ENCODE measurements around the gene CDKAL1.
"Not testable (repeated sequence)": the region's sequence is repeated elsewhere in the genome, so short reads cannot be mapped to it uniquely, and the experiment has no call there.

CDKAL1 gene

GRCh38 chr6:20534295-20535262, at the start of gene CDKAL1:
Gene CDKAL1 (plus strand): TSS chr6:20534457. CDS start chr6:20546351, 11,894 bp downstream.
- Histone ChIP-seq H3K4me1 (ENCODE audit: insufficient read depth, low read length) (peaks cover 19% of the 10 kb centered on the region), H3K4me3 (ENCODE audit: low read length) (peak within 1 kb of the TSS; percentile 63), H3K36me3 (ENCODE audit: insufficient read depth, low read length) (no peaks in the 10 kb centered on the region), H2AFZ (ENCODE audit: low read depth, low read length) (peak within 1 kb of the TSS; percentile 23), H3K9me3 (ENCODE audit: low read length) (no peaks in the 10 kb centered on the region), H3K27me3 (ENCODE audit: insufficient read depth, low read length) (no peaks in the 10 kb centered on the region)

- no peaks in the 10 kb centered on the region for H3K27me3 ChIP-seq (ENCODE audit: insufficient read depth, low read length)
- peaks cover 3% of the 10 kb centered on the region for H3K9me3 ChIP-seq (ENCODE audit: low read length)
- no peak overlapping the region for H2AFZ ChIP-seq (ENCODE audit: low read depth, low read length)
- no peak overlapping the region for H3K4me3 ChIP-seq (ENCODE audit: low read length)
- H3K36me3 ChIP-seq (ENCODE audit: insufficient read depth, low read length), result peaks cover 61% of the 10 kb centered on the region
- no peaks in the 10 kb centered on the region for H3K4me1 ChIP-seq (ENCODE audit: insufficient read depth, low read length)
These were observed 47.6 kb upstream of the CDKAL1 start for GRCh38 chr6:20486641-20487040.

- Histone ChIP-seq H3K9me3 (ENCODE audit: low read length) (peaks cover 2% of the 10 kb centered on the region), H3K27me3 (ENCODE audit: insufficient read depth, low read length) (no peaks in the 10 kb centered on the region), H3K4me3 (ENCODE audit: low read length) (no peak overlapping the region), H2AFZ (ENCODE audit: low read depth, low read length) (no peak overlapping the region), H3K4me1 (ENCODE audit: insufficient read depth, low read length) (no peaks in the 10 kb centered on the region), H3K36me3 (ENCODE audit: insufficient read depth, low read length) (peaks cover 60% of the 10 kb centered on the region)
These were observed 46.4 kb upstream of the CDKAL1 start for GRCh38 chr6:20487669-20488375.

- Histone ChIP-seq H3K36me3 (ENCODE audit: insufficient read depth, low read length) (peaks cover 50% of the 10 kb centered on the region), H3K27me3 (ENCODE audit: insufficient read depth, low read length) (no peaks in the 10 kb centered on the region), H3K4me3 (ENCODE audit: low read length) (no peak overlapping the region), H2AFZ (ENCODE audit: low read depth, low read length) (no peak overlapping the region), H3K9me3 (ENCODE audit: low read length) (peaks cover 2% of the 10 kb centered on the region), H3K4me1 (ENCODE audit: insufficient read depth, low read length) (no peaks in the 10 kb centered on the region)
These were observed 43.7 kb upstream of the CDKAL1 start for GRCh38 chr6:20490591-20490990.

GRCh38 chr6:20492099-20492498, 42.2 kb upstream of the CDKAL1 start:
- no peaks in the 10 kb centered on the region for H3K27me3 ChIP-seq (ENCODE audit: insufficient read depth, low read length)
- H2AFZ ChIP-seq (ENCODE audit: low read depth, low read length), result no peak overlapping the region
- H3K4me1 ChIP-seq (ENCODE audit: insufficient read depth, low read length), result no peaks in the 10 kb centered on the region
- peaks cover 39% of the 10 kb centered on the region for H3K36me3 ChIP-seq (ENCODE audit: insufficient read depth, low read length)
- H3K4me3 ChIP-seq (ENCODE audit: low read length), result no peak overlapping the region
- peaks cover 2% of the 10 kb centered on the region for H3K9me3 ChIP-seq (ENCODE audit: low read length)

GRCh38 chr6:20497216-20498040, 36.8 kb upstream of the CDKAL1 start:
- H3K27me3 ChIP-seq (ENCODE audit: insufficient read depth, low read length), result no peaks in the 10 kb centered on the region
- peaks cover 7% of the 10 kb centered on the region for H3K4me1 ChIP-seq (ENCODE audit: insufficient read depth, low read length)

GRCh38 chr6:20498041-20498385, 36.2 kb upstream of the CDKAL1 start:
- Histone ChIP-seq H3K4me3 (ENCODE audit: low read length) (no peak overlapping the region), H2AFZ (ENCODE audit: low read depth, low read length) (no peak overlapping the region), H3K9me3 (ENCODE audit: low read length) (no peaks in the 10 kb centered on the region), H3K36me3 (ENCODE audit: insufficient read depth, low read length) (no peaks in the 10 kb centered on the region), H3K4me1 (ENCODE audit: insufficient read depth, low read length) (peaks cover 7% of the 10 kb centered on the region), H3K27me3 (ENCODE audit: insufficient read depth, low read length) (no peaks in the 10 kb centered on the region)

More at GRCh38 chr6:20497216-20498040, 36.8 kb upstream of the CDKAL1 start:
- Histone ChIP-seq H2AFZ (ENCODE audit: low read depth, low read length) (no peak overlapping the region), H3K9me3 (ENCODE audit: low read length) (no peaks in the 10 kb centered on the region), H3K36me3 (ENCODE audit: insufficient read depth, low read length) (peaks cover 2% of the 10 kb centered on the region), H3K4me3 (ENCODE audit: low read length) (no peak overlapping the region)

- Histone ChIP-seq H3K27me3 (ENCODE audit: insufficient read depth, low read length) (no peaks in the 10 kb centered on the region), H3K4me3 (ENCODE audit: low read length) (no peak overlapping the region), H2AFZ (ENCODE audit: low read depth, low read length) (no peak overlapping the region), H3K36me3 (ENCODE audit: insufficient read depth, low read length) (no peaks in the 10 kb centered on the region), H3K9me3 (ENCODE audit: low read length) (no peaks in the 10 kb centered on the region), H3K4me1 (ENCODE audit: insufficient read depth, low read length) (no peaks in the 10 kb centered on the region)
These were observed 25.0 kb upstream of the CDKAL1 start for GRCh38 chr6:20509212-20509611.

GRCh38 chr6:20511852-20512251, 22.4 kb upstream of the CDKAL1 start:
- Histone ChIP-seq H3K36me3 (ENCODE audit: insufficient read depth, low read length) (no peaks in the 10 kb centered on the region), H3K9me3 (ENCODE audit: low read length) (no peaks in the 10 kb centered on the region), H2AFZ (ENCODE audit: low read depth, low read length) (no peak overlapping the region), H3K27me3 (ENCODE audit: insufficient read depth, low read length) (no peaks in the 10 kb centered on the region), H3K4me3 (ENCODE audit: low read length) (no peak overlapping the region), H3K4me1 (ENCODE audit: insufficient read depth, low read length) (no peaks in the 10 kb centered on the region)

GRCh38 chr6:20525208-20525607, 9.0 kb upstream of the CDKAL1 start:
- not testable (repeated sequence) for H2AFZ ChIP-seq (ENCODE audit: low read depth, low read length); H3K27me3 ChIP-seq (ENCODE audit: insufficient read depth, low read length); H3K36me3 ChIP-seq (ENCODE audit: insufficient read depth, low read length); H3K4me1 ChIP-seq (ENCODE audit: insufficient read depth, low read length); H3K9me3 ChIP-seq (ENCODE audit: low read length); H3K4me3 ChIP-seq (ENCODE audit: low read length)

GRCh38 chr6:20529086-20529448, 5.2 kb upstream of the CDKAL1 start:
- H3K27me3 ChIP-seq (ENCODE audit: insufficient read depth, low read length); H2AFZ ChIP-seq (ENCODE audit: low read depth, low read length); H3K4me3 ChIP-seq (ENCODE audit: low read length); H3K36me3 ChIP-seq (ENCODE audit: insufficient read depth, low read length); H3K9me3 ChIP-seq (ENCODE audit: low read length); H3K4me1 ChIP-seq (ENCODE audit: insufficient read depth, low read length): not testable (repeated sequence)

GRCh38 chr6:20532881-20533280, 1.4 kb upstream of the CDKAL1 start:
- no peak overlapping the region for H2AFZ ChIP-seq (ENCODE audit: low read depth, low read length)
- H3K4me3 ChIP-seq (ENCODE audit: low read length), result no peak overlapping the region
- H3K4me1 ChIP-seq (ENCODE audit: insufficient read depth, low read length), result peaks cover 16% of the 10 kb centered on the region
- H3K27me3 ChIP-seq (ENCODE audit: insufficient read depth, low read length), result no peaks in the 10 kb centered on the region
- no peaks in the 10 kb centered on the region for H3K36me3 ChIP-seq (ENCODE audit: insufficient read depth, low read length)
- H3K9me3 ChIP-seq (ENCODE audit: low read length), result no peaks in the 10 kb centered on the region

Data from neuron (in vitro differentiated cells).